ENCODE data around the gene DROSHA. TPM values are rescaled to one million over a fixed set of nuclear protein-coding genes. Genes with fewer than 3 reads are reported as not detected.

The DROSHA gene
- total and polyA plus RNA-seq, 10 donors: 34.8 to 68.5 (median 46.0) TPM

GRCh38 chr5:31471916-31472315 is 60.0 kb downstream of the DROSHA start:
- H3K27me3 ChIP-seq (replicated peaks in 1 of 7): no peaks in the 10 kb centered on the region
- H3K9me3 ChIP-seq: no peaks in the 10 kb centered on the region
- 90 to 100% (median 97%) methylated on average over 1 of the region's 1 CpG for WGBS, 5 donors
- no peak for DNase-seq
- intact Hi-C loops (cut with DNase I; ENCODE audit: low total_unique reads): no loop called here
- H3K4me3 ChIP-seq: no peak overlapping the region
- no peak overlapping the region for H3K27ac ChIP-seq
- TF ChIP-seq, protein P1, sequence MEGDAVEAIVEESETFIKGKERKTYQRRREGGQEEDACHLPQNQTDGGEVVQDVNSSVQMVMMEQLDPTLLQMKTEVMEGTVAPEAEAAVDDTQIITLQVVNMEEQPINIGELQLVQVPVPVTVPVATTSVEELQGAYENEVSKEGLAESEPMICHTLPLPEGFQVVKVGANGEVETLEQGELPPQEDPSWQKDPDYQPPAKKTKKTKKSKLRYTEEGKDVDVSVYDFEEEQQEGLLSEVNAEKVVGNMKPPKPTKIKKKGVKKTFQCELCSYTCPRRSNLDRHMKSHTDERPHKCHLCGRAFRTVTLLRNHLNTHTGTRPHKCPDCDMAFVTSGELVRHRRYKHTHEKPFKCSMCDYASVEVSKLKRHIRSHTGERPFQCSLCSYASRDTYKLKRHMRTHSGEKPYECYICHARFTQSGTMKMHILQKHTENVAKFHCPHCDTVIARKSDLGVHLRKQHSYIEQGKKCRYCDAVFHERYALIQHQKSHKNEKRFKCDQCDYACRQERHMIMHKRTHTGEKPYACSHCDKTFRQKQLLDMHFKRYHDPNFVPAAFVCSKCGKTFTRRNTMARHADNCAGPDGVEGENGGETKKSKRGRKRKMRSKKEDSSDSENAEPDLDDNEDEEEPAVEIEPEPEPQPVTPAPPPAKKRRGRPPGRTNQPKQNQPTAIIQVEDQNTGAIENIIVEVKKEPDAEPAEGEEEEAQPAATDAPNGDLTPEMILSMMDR (IDR thresholded peaks at IDR 0.05 in 8 of 11, conservative IDR thresholded peaks at IDR 0.05 in 3 of 11): no peak
- TF ChIP-seq POLR2AphosphoS5 (IDR thresholded peaks at IDR 0.05) (no peak), POLR2A (IDR thresholded peaks at IDR 0.05) (no peak)
- H3K4me1 ChIP-seq: peaks cover 0 to 3% (median 0%) of the 10 kb centered on the region in 6 donors
- peaks cover 0 to 87% (median 29%) of the 10 kb centered on the region in 6 donors for H3K36me3 ChIP-seq

DNA sequence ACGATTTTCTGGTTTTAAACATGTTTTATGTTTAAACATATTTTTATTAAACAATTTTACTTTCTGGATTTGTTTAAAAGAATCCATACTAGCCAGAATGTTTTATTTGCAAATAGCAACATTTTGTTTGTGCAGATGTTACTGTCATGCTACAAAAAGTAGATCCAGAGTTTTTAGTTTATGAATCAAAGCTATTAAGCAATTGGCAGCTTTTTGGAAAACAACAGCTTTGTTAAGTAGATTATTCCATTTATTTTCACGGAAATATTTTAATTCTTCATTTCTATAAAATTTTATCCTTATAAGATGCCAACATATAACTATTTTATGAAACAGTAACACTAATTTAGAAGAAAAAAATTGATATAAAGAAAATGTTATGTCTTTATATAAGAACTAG is 60.9 kb downstream of the DROSHA start:
- 79 to 96% (median 86%) methylated on average over 2 of the region's 2 CpGs for WGBS, 5 donors
- intact Hi-C loops (cut with DNase I; ENCODE audit: low total_unique reads): no loop called here
- no peak overlapping the region for H3K27ac ChIP-seq
- peaks cover 0 to 3% (median 0%) of the 10 kb centered on the region in 6 donors for H3K4me1 ChIP-seq
- no peaks in the 10 kb centered on the region for H3K27me3 ChIP-seq (replicated peaks in 1 of 7)
- no peak overlapping the region for H3K4me3 ChIP-seq
- H3K36me3 ChIP-seq: peaks cover 0 to 87% (median 34%) of the 10 kb centered on the region in 6 donors
- no peaks in the 10 kb centered on the region for H3K9me3 ChIP-seq
- no peak for TF ChIP-seq POLR2AphosphoS5 (IDR thresholded peaks at IDR 0.05)
- no peak for TF ChIP-seq POLR2A (IDR thresholded peaks at IDR 0.05)
- TF ChIP-seq, protein P1 (IDR thresholded peaks at IDR 0.05 in 8 of 11, conservative IDR thresholded peaks at IDR 0.05 in 3 of 11): no peak
- no peak for DNase-seq

DNA sequence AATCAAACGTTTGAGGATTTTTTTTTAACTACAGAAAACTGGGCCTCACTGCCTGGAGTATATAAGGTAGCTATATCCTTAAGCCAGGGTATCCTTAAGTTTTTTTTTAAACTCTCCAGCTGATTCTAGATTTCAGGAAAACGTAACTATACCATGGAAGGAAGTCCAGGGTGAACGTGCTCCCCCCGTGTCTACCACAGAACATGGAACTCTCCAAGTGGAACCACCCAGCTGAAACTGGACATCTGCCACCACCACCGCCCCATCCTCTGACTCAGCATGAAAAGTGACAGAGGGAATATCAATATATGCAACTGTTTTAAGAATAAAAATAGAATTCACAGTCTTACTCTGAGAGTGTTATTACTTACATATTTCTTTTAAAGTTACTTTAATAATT is 61.3 kb downstream of the DROSHA start:
- H3K4me3 ChIP-seq: no peak overlapping the region
- DNase-seq: no peak
- H3K27ac ChIP-seq: no peak overlapping the region
- TF ChIP-seq POLR2AphosphoS5 (IDR thresholded peaks at IDR 0.05): no peak
- no peak for TF ChIP-seq POLR2A (IDR thresholded peaks at IDR 0.05)
- TF ChIP-seq, protein P1 (IDR thresholded peaks at IDR 0.05 in 8 of 11, conservative IDR thresholded peaks at IDR 0.05 in 3 of 11): no peak
- peaks cover 0 to 3% (median 0%) of the 10 kb centered on the region in 6 donors for H3K4me1 ChIP-seq
- 26 to 65% (median 55%) methylated on average over 5 of the region's 5 CpGs for WGBS, 5 donors
- intact Hi-C loops (cut with DNase I; ENCODE audit: low total_unique reads): no loop called here
- no peaks in the 10 kb centered on the region for H3K9me3 ChIP-seq
- H3K36me3 ChIP-seq: peaks cover 0 to 87% (median 36%) of the 10 kb centered on the region in 6 donors
- H3K27me3 ChIP-seq (replicated peaks in 1 of 7): no peaks in the 10 kb centered on the region

- DNase-seq: no peak
- Histone ChIP-seq H3K4me3 (no peak overlapping the region), H3K4me1 (peaks cover 0 to 3% (median 0%) of the 10 kb centered on the region in 6 donors), H3K9me3 (no peaks in the 10 kb centered on the region), H3K36me3 (peaks cover 0 to 87% (median 43%) of the 10 kb centered on the region in 6 donors), H3K27me3 (replicated peaks in 1 of 7) (no peaks in the 10 kb centered on the region), H3K27ac (no peak overlapping the region)
- intact Hi-C loops (cut with DNase I; ENCODE audit: low total_unique reads): no loop called here
- 59 to 98% (median 84%) methylated on average over 1 of the region's 1 CpG for WGBS, 5 donors
- no peak for TF ChIP-seq POLR2A (IDR thresholded peaks at IDR 0.05)
- TF ChIP-seq, protein P1 (IDR thresholded peaks at IDR 0.05 in 8 of 11, conservative IDR thresholded peaks at IDR 0.05 in 3 of 11): no peak
Observed at GRCh38 chr5:31469886-31470285, 62.0 kb downstream of the DROSHA start.
